A549 (cell line): ENCODE results near the gene IL1F10.

Source experiments
- CTCF ChIP-seq: fragments of >200 bp; sonication (Bioruptor Twin); formaldehyde crosslinking; IDR thresholded peaks from 3 replicates; pipeline ENCODE4 v1.5.1; 2016
- EP300 ChIP-seq, 2 experiments: fragments of >200 bp; sonication (Bioruptor Twin); formaldehyde crosslinking; IDR thresholded peaks; 2 replicates in 1 of 2; 3 replicates in 1 of 2; pipeline ENCODE4 v1.6.1; 2016 to 2017
- HDAC2 ChIP-seq: fragments of 200-600 bp; sonication (generic); IDR thresholded peaks from 2 replicates; pipeline ENCODE4 v1.6.1; 2016
- HEYL ChIP-seq: fragments of 250-450 bp; sonication (Bioruptor Pico); IDR thresholded peaks from 2 replicates; pipeline ENCODE4 v1.8.0; 2021; ENCODE audit warnings: mild to moderate bottlenecking, moderate library complexity
- HOXB5 ChIP-seq: fragments of 250-450 bp; sonication (Bioruptor Pico); IDR thresholded peaks from 2 replicates; pipeline ENCODE4 v1.5.0; 2020; ENCODE audit warnings: mild to moderate bottlenecking, moderate library complexity
- MAFK ChIP-seq: fragments of 450-650 bp; IDR thresholded peaks from 2 replicates; pipeline ENCODE4 v1.6.1; 2014; ENCODE audit not compliant: partially characterized antibody
- MAX ChIP-seq: IDR thresholded peaks from 2 replicates; pipeline ENCODE4 v1.6.1; 2012
- MYC ChIP-seq: IDR thresholded peaks from 2 replicates; pipeline ENCODE4 v1.6.1; 2012; ENCODE audit warnings: mild to moderate bottlenecking, inconsistent platforms, low read length, improper control_type of control experiment, borderline replicate concordance
- NR3C1 ChIP-seq: fragments of >200 bp; sonication (Bioruptor Twin); formaldehyde crosslinking; IDR thresholded peaks from 3 replicates; pipeline ENCODE4 v1.6.1; 2017
- POLR2A ChIP-seq: IDR thresholded peaks from 2 replicates; pipeline ENCODE4 v1.6.1; 2012; ENCODE audit warnings: mild to moderate bottlenecking, low read length
- REST ChIP-seq: fragments of 200-600 bp; sonication (generic); IDR thresholded peaks from 2 replicates; pipeline ENCODE4 v1.6.1; 2016; ENCODE audit warnings: antibody characterized with exemption, mild to moderate bottlenecking, moderate library complexity
- SMC3 ChIP-seq: fragments of >200 bp; sonication (Bioruptor Twin); formaldehyde crosslinking; IDR thresholded peaks from 3 replicates; pipeline ENCODE4 v1.6.1; 2018; ENCODE audit warnings: inconsistent platforms
- TP53 ChIP-seq: fragments of 250-450 bp; sonication (Bioruptor Pico); IDR thresholded peaks from 2 replicates; pipeline ENCODE4 v1.5.0; 2021; ENCODE audit warnings: mild to moderate bottlenecking, moderate library complexity
- ZFP36 ChIP-seq: fragments of 450-650 bp; IDR thresholded peaks from 2 replicates; pipeline ENCODE4 v1.6.1; 2014; ENCODE audit warnings: borderline replicate concordance; ENCODE audit not compliant: partially characterized antibody

- TF ChIP-seq NR3C1 (no peak), CTCF (no peak), MYC (no peak), MAFK (no peak), TP53 (CRISPR knock-in tag) (no peak), HEYL (CRISPR knock-in tag) (no peak), HDAC2 (no peak), REST (no peak), POLR2A (no peak), EP300 (IDR thresholded peaks at IDR 0.05) (no peak), SMC3 (no peak), HOXB5 (CRISPR knock-in tag) (no peak), ZFP36 (no peak), MAX (no peak)
Measured at GRCh38 chr2:113057117-113057516, 10.7 kb upstream of the IL1F10 start.
